Stimulated activated CD4-positive, alpha-beta T cell treated with anti-CD3 and anti-CD28 coated beads, Interleukin-15, amount 100 ng/mL, for 48 hours (primary cell): ENCODE measurements around the gene TUNAR.

Source experiments
- DNase-seq, 2 donors: peaks; one replicate each; pipeline ENCODE4 v3.0.0-alpha.2; 2020; ENCODE audit warnings: low read depth in 2 of 2

Gene TUNAR

GRCh38 chr14:95876761-95877538 lies at the start of gene TUNAR:
TSS of gene TUNAR (plus strand) at chr14:95876832.
- no peak for DNase-seq

- no peak for DNase-seq
Measured at GRCh38 chr14:95828649-95829265, 47.9 kb upstream of the TUNAR start.

GRCh38 chr14:95829321-95829720 lies 47.3 kb upstream of the TUNAR start:
- no peak for DNase-seq

- no peak for DNase-seq
Measured at GRCh38 chr14:95830386-95830785, 46.2 kb upstream of the TUNAR start.

GRCh38 chr14:95831041-95831440 lies 45.6 kb upstream of the TUNAR start:
- DNase-seq: no peak

- DNase-seq: no peak
Measured at GRCh38 chr14:95831468-95831867, 45.2 kb upstream of the TUNAR start.

- DNase-seq: no peak
Measured at GRCh38 chr14:95832012-95832411, 44.6 kb upstream of the TUNAR start.

- DNase-seq: no peak
Measured at GRCh38 chr14:95833429-95833828, 43.2 kb upstream of the TUNAR start.

- no peak for DNase-seq
Measured at GRCh38 chr14:95834496-95834895, 42.1 kb upstream of the TUNAR start.

- DNase-seq: peak; percentile 7 to 14
Measured at GRCh38 chr14:95835121-95835730, 41.4 kb upstream of the TUNAR start.

- DNase-seq: no peak
Measured at GRCh38 chr14:95838862-95839261, 37.8 kb upstream of the TUNAR start.

- DNase-seq: no peak
Measured at GRCh38 chr14:95840094-95840700, 36.4 kb upstream of the TUNAR start.

GRCh38 chr14:95841668-95842067 lies 35.0 kb upstream of the TUNAR start:
- DNase-seq: no peak

GRCh38 chr14:95849761-95850160 lies 26.9 kb upstream of the TUNAR start:
- DNase-seq: no peak

GRCh38 chr14:95850429-95850828 lies 26.2 kb upstream of the TUNAR start:
- no peak for DNase-seq

GRCh38 chr14:95855606-95856005 lies 21.0 kb upstream of the TUNAR start:
- no peak for DNase-seq

- DNase-seq: no peak
Measured at GRCh38 chr14:95857275-95857674, 19.4 kb upstream of the TUNAR start.

- no peak for DNase-seq
Measured at GRCh38 chr14:95858893-95859292, 17.7 kb upstream of the TUNAR start.

- DNase-seq: no peak
Measured at GRCh38 chr14:95862243-95862642, 14.4 kb upstream of the TUNAR start.

GRCh38 chr14:95863295-95863694 lies 13.3 kb upstream of the TUNAR start:
- no peak for DNase-seq

GRCh38 chr14:95869776-95870175 lies 6.9 kb upstream of the TUNAR start:
- no peak for DNase-seq

GRCh38 chr14:95870772-95871171 lies 5.9 kb upstream of the TUNAR start:
- DNase-seq: no peak

- no peak for DNase-seq
Measured at GRCh38 chr14:95871531-95871930, 5.1 kb upstream of the TUNAR start.
